ENCODE results near the gene SORBS1.

DNA sequence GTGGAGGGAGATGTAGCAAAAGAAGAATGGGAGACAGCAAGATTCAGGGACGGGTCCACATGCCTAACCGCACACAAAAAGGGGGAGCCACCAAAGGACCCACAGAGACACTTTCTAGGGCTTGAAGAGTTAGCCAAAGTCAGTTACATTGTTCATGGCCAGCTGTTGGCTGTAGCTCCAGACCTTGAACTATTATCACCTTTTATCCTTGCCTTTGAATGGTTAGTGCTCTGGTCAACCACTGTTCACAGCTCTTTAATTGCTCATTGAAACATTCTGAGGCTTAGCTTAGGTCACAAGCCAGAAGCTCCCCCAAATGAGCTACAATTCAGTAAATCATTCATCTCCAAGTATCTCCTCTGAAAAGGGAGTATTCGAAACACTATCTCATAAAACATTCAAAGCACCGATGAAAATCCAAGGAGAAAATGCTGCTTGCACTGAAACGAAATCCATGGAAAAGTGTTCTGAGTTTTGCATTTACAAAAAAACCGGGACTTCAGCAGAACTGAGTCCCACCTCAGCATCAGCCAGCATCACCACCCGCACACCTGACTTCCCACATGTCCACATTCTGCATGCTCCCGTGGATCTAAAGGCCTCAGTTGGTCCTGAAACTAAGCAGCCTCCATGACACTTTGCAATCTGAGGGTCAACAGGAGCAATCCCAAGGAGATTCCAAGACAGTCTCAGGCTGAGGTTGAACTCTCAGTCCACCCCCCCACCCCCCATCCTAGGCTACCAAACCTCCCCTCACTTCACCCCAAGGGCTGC lies 4.0 kb downstream of the SORBS1 start:
- TF ChIP-seq, protein P1, sequence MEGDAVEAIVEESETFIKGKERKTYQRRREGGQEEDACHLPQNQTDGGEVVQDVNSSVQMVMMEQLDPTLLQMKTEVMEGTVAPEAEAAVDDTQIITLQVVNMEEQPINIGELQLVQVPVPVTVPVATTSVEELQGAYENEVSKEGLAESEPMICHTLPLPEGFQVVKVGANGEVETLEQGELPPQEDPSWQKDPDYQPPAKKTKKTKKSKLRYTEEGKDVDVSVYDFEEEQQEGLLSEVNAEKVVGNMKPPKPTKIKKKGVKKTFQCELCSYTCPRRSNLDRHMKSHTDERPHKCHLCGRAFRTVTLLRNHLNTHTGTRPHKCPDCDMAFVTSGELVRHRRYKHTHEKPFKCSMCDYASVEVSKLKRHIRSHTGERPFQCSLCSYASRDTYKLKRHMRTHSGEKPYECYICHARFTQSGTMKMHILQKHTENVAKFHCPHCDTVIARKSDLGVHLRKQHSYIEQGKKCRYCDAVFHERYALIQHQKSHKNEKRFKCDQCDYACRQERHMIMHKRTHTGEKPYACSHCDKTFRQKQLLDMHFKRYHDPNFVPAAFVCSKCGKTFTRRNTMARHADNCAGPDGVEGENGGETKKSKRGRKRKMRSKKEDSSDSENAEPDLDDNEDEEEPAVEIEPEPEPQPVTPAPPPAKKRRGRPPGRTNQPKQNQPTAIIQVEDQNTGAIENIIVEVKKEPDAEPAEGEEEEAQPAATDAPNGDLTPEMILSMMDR (IDR thresholded peaks at IDR 0.05), result no peak
- no peak for TF ChIP-seq POLR2A (IDR thresholded peaks at IDR 0.05)
